HG03108 (cell line): Measurements from ENCODE around the gene NPEPPS.

Experiments
- ATAC-seq: cut with Tn5 transposase; IDR thresholded peaks from one replicate; pipeline ENCODE4 v1.9.1; 2021; ENCODE audit warnings: moderate library complexity; ENCODE audit not compliant: unreplicated experiment

Gene NPEPPS

GRCh38 chr17:47660064-47660492, 129.2 kb downstream of the NPEPPS start:
- ATAC-seq = peak; percentile 55

- no peak for ATAC-seq
These were observed 133.2 kb downstream of the NPEPPS start for GRCh38 chr17:47663912-47664623.

DNA sequence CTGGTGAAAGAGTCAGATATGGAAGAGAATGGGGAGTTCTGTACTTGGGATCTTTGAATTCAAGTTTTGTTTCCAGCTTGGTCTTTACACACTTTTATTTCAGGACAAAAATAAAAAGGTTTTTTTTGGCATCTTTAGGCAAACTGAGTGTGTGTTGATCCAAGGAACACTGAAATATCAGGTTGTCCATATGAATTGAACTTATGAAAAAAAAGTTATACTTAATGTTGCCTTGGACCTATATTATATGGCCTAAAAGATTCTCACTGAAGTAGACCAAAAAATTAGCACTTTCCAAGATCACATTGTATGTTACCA, 133.7 kb downstream of the NPEPPS start:
- no peak for ATAC-seq

DNA sequence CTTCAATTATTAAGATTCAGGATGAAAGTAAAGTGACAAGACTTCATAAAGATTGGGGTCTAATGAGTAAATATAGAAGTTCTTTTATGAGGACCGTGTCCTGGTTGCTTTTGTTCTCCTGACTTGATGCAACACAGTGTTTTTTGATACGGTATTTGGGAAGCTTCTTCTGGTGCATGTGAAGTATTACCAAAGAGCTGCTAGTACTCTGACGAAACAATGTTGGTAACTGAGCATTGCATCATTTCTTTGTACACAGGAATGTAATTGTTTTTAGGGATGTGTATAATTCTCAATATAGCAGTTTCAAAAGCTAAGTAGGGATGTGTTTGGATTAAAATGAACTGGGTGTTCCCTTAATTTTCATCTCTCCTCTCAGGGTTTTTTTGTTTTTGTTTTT, 134.7 kb downstream of the NPEPPS start:
- no peak for ATAC-seq

DNA sequence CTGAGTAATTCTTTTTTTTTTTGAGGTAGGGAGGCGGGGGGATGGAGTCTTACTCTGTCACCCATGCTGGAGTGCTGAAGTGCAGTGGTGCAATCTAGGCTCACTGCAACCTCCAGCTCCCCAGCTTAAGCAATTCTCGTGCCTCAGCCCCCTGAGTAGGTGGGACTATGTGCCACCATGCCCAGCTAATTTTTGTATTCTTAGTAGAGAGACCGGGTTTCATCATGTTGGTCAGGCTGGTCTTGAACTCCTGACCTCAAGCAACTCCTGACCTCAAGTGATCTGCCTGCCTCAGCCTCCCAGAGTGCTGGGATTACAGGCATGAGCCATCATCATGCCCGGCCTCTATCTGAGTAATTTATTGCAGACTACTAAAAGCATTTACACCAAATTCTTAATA, 138.2 kb downstream of the NPEPPS start:
- no peak for ATAC-seq

DNA sequence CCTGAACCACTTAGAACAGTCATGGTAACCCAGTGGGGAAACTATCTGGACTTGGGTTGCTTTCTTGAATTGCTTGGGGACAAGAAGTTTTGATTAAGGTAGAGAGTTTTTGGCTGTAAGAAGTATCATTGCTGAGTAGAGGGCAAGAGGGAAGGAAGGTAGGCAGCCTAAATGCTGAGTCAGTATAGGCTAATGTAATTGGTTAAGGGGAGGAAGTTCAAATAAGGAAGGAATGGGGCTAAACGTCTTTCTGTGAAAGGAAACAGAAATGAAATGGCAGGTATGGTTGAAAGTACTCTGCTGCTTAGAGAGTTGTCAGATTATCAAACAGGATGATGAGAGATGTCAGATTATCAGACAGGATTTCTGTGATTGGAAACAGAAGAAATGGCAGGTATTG, 139.2 kb downstream of the NPEPPS start:
- ATAC-seq = no peak
